Heart left ventricle (tissue), 13 donors: ENCODE results near the gene CBY1.

ENCODE experiments used
- CTCF ChIP-seq, 12 donors: fragments of 200-600 bp; sonication (generic) in 4 of 12; IDR thresholded peaks; one replicate each; pipeline versions ENCODE4 v1.5.0 to v1.8.0; 2018 to 2022; ENCODE audit warnings: antibody characterized with exemption in 12 of 12, mild to moderate bottlenecking in 5 of 12
- POLR2A ChIP-seq, 2 donors: fragments of 450-650 bp; IDR thresholded peaks; one replicate each; pipeline ENCODE4 v1.6.1; 2017; ENCODE audit warnings: antibody characterized with exemption in 2 of 2, mild to moderate bottlenecking in 2 of 2, moderate library complexity in 2 of 2
- donor health status: ischemic (EF 13 %, LVEDD 7.1; RV severe dilation, severe dysfunction).
- donor health status: DM: no; HTN: yes; CAD: no.
- donor health status: DM: no; HTN: no; CAD: no.
- donor health status: ischemic (EF 25% LVEDD 6.9; RV normal size, moderate dysfunction).
- donor health status: ischemic (EF 25% LVEDD 5.7; RV mildly dilated, moderate dysfunction).
- donor health status: ischemic (EF 35%, LVEDD 5.7; RV mildly dilated, moderate dysfunction).
- donor health status: nonischemic (EF 11% LVEDD 7.7; RV severe dilation, severe dysfunction).
- donor health status: DM: yes; HTN: yes; CAD: no.
- donor health status: PGD.
- donor health status: ischemic (EF 29% LVEDD 5.4; RV normal size, mild dysfunction).
- donor health status: nonischemic (EF 23%, LVEDD 6.1; RV moderate dilation, normal function).

- TF ChIP-seq CTCF (IDR thresholded peaks at IDR 0.05) (no peak), POLR2A (IDR thresholded peaks at IDR 0.05) (no peak)
Observed at GRCh38 chr22:38720350-38720749, 63.9 kb downstream of the CBY1 start.
